Testis (tissue), 2 donors: Measurements from ENCODE around the gene TUBA1C.

Experiments used
- CTCF ChIP-seq, 3 experiments: fragments of 450-650 bp in 2 of 3; fragments of 200-600 bp in 1 of 3; sonication (generic) in 1 of 3; IDR thresholded peaks; one replicate each; pipeline ENCODE4 v1.5.1; 2016 to 2019; ENCODE audit warnings: antibody characterized with exemption in 3 of 3, mild to moderate bottlenecking in 2 of 3, moderate library complexity in 1 of 3
- POLR2A ChIP-seq: fragments of 450-650 bp; IDR thresholded peaks from one replicate; pipeline ENCODE4 v1.6.1; 2017; ENCODE audit warnings: antibody characterized with exemption, mild to moderate bottlenecking, moderate library complexity

- no peak for TF ChIP-seq CTCF (IDR thresholded peaks at IDR 0.05)
- TF ChIP-seq POLR2A = no peak
These were observed 21.3 kb upstream of the TUBA1C start for GRCh38 chr12:49243631-49244030.
